ENCODE results near the gene C17orf67.
A peak's percentile ranks its signal among the peaks of the same experiment; 100 is the strongest.

Gene C17orf67

DNA sequence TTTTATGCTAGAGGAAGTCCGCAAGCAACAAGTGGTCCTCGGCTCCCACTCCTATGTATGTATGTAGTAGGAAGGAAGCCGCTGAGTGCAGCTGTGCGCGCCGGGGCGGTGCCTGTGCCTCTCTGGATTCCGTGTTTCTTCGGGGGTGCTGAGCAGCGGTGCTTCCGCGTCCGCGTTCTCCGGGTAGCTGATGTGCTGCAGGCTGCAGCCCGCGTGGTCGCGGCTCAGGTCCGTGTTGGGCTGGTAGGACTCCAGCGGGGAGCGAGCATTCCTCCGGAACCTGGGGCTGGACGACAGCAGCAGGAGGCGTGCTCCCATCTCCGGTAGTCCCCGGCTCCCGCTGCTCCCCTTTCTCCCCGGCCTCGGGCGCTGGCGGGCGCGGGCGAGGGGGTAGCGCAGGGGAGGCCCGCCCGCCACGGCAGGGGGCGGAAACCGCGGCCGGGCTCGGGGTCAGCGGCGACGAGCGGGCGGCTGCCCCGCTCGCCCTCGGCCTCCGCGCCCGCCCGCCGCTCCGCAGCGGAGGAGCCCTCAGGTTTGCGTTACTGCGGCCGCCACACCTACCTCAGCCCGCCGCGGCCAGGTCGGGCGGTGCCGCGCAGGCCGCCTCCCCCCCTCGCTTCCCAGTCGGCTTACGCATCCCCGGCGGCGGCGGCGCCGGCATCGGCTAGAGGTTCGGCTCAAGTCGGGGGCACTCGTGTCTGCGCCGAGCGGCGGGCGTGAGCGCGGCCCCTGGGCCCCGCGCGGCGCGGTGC is 487 bp downstream of the C17orf67 start:
- peak; percentile 84 for DNase-seq (ENCODE audit: low spot score)

DNA sequence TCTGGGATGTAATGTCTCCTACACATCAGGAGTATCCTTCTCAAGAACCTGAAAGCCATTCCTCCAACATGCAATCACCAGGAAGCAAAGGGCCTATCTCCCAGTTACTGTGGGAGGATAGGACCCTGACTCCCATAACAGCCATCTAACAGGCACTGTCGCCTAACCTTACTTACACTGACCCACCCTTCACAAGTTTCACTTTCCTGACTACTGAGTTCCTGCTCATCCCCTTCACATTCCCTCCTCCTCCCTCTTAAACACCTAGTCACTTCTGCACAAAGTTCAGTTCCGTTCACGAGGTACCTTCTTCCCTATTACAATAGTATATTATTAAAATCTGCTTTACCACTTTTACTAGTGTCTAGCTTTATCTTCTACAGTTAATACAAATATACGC is 1.3 kb downstream of the C17orf67 start:
- DNase-seq (ENCODE audit: low spot score): no peak

DNA sequence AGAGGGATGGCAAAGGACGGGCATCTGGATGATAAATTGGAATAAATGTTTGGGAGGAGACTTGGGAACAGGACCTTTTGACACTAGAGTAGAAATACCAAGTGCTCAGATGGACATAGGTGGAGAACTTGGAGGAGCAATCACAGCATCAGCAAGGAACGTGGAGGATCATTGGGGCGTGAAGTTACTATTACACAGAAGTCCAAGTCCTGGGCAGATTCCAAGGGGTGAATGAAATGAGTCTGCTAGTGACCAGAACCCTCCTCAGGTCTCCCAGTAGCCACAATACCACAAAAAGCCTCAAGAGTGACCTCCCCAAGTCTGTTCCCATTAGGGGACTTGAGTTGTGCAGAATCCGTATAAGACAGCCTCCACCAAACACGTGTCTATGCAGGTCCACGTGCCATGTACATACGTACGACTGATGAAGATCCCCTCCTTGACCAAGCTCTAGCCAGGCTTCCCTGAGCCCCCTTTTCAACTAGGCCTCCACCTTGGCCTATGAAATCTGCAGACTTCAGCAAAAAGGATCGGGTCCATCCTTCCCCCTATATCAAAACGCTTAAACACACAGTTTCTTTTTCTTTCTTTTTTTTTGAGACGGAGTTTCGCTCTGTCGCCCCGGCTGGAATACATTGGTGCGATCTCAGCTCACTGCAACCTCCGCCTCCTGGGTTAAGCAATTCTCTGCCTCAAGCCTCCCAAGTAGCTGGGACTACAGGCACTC is 2.2 kb downstream of the C17orf67 start:
- DNase-seq (ENCODE audit: low spot score): no peak

DNA sequence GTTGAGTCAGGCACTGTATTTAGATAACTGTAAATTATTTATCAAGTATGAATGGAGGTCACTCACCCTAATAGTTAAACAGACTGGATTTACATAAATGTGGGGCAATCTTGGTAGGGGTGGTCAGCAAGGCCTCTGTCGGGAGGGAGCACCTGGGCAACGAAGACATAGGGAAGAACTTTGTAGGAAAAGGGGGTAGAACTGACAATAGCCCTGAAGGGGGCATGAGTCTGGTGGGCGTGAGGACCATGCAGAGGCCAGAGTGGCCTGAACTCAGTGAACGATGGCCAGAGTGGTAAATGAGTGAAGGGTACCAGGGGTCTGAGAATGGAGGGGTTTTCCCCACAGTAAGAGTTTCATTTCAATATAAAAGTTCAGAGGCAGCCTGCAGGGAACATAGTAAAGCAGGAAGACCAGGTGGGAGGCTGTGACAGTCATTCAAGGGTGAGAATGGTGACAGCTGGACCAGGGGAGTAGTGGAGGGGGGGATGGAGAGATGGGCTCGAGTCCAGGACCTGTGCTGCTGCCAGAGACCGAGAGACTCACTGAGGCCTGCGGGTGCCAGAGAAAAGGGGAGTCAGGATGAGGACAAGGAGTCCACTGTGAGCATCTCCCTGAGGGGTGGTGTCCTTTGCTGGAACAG is 2.9 kb downstream of the C17orf67 start:
- no peak for DNase-seq (ENCODE audit: low spot score)

DNA sequence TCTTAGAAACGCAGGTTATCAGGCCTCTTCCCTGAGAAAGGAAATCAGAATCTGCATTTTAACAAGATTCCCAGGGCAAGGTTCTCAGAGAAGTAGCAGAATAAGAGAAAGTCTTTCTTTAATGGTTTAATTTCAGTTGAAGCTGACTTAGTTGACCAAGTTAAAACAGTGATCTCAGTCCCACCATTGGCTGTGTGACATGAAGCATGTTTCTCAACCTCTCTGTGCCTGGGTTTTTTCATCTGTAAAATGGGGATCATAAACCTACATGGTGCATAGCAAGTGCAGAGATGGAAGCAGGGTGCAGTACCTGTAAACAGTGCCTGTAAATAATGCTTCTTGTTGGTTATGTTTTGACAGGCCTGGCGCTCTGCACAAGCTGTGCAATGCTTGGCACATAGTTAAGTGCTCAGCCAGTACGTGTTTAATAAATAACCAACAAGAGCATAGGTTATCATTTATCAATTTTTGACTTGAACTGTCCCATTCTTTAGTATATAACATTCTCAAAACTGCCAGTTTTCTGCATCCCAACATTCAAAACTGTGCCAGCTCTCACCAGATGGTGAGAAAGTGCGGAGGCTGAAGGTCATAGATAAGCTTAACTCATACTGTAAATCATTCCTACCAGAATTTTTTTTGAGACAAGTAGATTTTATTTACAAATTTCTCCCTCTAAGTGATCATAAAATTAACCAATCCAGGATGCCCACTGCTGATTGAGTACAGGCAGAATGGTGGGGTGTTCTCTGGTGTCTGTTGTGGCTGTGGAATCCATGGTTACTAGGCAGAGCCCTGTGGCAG is 6.9 kb downstream of the C17orf67 start:
- no peak for DNase-seq (ENCODE audit: low spot score)

DNA sequence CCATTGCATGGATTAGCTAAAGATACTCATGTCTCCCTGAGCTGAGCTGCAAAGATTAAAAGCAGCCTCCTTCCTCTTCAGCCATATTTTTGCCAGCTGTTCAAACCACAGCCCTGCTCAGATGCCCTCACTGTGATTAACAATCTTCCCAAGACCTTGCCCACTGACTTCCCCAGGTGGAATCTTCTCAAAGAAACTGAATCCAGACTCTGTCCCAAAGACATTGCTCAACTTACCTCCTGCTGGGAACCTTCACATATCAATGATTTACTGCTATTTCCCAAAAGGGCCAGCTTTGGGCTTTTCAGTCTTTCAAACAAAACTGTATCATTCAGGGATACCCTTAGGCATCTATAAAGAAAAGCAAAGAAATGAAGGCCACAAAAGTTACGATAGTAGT is 9.2 kb downstream of the C17orf67 start:
- no peak for DNase-seq (ENCODE audit: low spot score)

DNA sequence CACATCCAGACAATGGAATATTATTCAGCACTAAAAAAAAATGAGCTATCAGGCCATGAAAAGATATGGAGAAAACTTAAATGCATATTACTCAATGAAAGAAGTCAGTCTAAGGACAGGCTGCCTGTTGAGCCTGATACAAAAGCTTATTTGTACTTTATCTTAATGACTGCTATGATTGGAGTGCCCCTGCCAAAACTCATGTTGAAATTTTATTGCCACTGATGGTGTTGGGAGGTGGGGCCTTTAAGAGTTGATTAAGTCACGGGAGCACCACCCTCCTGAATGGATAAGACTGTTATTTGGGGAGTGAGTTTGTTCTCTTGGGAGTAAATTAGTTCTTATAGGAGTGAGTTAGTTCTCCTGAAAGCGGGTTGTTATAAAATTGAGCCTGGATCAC is 9.9 kb downstream of the C17orf67 start:
- no peak for DNase-seq (ENCODE audit: low spot score)

DNA sequence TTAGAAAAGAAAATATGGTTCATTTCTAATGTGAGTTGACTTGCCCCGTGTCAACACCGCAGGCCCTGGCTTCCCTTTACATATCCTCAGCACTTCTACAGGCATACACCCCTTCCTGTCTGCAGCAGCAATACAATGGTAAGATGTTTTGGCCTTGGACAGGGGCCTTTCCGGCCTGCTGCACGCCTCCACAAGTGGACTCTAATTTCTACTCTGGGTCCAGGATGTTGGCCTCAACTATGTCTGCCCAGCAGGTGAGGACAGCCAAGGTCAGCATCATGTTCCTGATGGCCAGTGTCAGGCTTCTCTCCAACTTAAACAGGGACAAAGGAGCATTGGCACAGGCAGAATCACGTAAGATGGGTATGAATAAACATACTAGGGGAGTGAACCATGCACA is 11.0 kb downstream of the C17orf67 start:
- DNase-seq (ENCODE audit: low spot score): no peak

DNA sequence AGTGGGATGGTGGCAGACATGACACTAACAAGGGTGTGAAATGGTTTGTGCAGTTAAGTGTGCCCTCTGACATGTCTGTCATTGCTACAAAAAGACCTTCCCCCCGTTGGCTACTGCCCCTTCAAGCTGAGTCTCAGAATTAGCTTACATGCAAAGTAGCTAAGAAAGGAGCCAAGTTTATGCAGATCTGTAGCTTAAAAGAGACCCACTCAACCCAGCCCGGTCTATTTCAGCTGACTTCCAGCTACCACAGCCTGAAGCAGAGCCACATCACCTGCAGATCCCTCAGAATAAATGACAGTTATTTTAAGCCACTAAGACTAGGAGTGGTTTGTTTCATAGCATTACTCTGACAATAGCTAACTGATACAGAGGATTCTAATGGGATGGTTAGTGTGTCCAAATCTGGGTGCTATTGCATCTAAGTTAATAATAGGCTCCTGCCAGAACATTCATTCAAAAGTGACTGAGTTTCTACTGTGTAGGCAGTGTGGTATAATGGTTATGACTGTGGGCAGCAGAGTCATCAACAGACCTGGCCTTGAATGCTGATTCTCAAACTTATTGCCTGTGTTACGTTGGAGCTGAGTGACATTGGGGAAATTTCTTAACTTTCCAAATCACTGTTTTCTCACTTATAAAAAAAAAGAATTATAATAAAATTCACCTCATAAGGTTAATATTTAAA is 11.7 kb downstream of the C17orf67 start:
- no peak for DNase-seq (ENCODE audit: low spot score)

DNA sequence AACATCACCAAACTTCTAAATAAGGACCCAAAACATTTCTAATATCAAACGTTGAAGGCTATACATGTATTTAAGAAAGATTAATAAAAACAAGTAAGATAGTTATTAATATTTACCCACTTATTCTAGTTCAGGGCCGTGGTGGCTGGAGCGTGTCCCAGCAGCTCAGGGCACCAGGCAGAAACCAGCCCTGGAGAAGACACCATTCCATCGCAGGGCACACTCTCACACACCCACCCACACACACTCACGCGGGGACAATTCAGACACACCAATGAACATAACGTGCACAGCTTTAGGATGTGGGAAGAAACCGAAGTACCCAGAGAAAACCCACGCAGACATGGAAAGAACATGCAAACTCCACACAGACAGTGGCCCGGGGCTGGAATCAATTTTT is 13.5 kb downstream of the C17orf67 start:
- no peak for DNase-seq (ENCODE audit: low spot score)

DNA sequence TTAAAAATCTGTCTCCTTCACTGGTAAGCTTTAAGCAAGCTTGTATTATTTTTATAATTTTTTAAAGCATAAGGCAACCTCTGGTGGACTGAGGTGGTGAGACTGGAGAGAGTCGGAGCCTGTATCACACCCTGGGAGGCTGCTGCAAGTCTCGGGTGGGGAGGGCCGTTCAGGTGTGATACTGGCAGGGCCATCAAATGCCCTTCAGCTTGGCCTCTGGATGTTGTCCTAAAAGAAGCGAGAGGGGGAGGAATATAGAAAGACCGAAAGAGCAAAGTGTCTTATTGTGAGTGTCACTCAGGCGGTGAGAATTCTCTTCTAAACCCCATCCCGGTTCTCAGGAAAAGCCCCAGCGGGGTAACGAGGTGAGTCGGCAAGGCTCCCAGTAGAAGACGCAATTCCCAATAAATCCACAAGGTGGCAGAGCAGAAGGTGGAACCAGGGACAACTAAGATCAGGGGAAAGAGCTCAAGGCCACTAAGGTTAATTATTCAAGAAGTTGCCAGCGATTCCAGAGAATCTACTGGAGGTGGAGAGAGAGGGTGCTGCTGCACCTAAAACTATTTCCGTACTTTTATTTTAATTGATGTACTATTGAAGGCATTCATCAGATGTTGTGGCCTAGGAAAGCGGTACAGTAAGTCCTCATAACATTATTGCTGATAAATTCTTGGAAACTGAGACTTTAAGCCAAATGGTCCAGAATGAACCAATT is 14.1 kb downstream of the C17orf67 start:
- peak; percentile 81 for DNase-seq (ENCODE audit: low spot score)

DNA sequence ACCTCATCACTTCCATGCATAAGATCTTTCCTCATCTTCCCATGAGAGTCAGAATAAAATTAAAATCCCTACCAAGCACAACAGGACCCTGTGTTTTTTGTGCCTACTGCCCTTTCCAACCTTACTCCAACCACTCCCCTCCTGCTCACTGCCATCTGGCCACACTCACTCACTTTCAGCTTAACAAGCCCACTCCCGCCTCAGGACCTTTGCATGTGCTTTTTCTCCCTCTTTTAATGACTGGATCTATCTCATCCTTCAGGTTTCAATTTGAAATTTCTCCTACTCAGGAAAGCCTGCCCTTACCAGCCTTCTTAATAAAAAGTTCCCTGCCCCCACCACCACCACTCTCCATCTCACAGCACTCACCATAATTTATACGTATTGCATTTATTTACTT is 14.7 kb downstream of the C17orf67 start:
- no peak for DNase-seq (ENCODE audit: low spot score)

DNA sequence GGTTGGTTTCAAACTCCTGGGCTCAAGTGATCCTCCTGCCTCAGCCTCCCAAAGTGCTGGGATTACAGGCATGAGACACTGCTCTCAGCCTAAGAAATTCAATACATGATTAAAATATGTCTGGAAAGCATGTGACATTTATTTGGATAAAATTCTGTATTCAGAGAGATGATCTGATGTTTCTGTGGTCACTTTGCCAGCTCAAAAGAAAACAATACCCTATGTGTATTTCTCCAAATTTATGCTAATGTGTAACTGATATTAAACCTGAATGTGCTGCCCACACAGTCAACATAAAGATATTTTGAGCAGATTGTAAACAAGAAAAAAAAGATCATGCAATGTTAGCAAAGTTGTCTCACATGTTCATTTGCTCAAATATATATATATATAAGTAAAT is 16.7 kb downstream of the C17orf67 start:
- no peak for DNase-seq (ENCODE audit: low spot score)

DNA sequence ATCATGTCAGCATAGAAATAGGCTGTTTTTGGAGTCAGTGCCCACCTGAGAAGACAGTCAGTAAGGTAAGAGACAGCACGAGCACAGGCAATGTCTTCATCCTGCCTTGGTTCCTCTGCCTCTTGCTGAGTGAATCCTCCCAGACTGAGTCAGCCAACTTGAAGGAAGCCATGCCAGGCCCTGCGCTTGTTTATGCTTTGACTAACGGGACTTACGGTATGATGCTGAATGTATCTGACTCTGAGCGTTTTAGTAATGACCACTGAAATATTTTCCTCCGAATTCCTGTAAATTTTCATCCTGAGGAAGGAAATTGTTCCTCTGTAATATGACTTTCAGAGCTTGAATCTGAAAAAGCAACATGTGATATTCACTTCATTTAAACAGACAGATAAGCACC is 18.0 kb downstream of the C17orf67 start:
- no peak for DNase-seq (ENCODE audit: low spot score)

DNA sequence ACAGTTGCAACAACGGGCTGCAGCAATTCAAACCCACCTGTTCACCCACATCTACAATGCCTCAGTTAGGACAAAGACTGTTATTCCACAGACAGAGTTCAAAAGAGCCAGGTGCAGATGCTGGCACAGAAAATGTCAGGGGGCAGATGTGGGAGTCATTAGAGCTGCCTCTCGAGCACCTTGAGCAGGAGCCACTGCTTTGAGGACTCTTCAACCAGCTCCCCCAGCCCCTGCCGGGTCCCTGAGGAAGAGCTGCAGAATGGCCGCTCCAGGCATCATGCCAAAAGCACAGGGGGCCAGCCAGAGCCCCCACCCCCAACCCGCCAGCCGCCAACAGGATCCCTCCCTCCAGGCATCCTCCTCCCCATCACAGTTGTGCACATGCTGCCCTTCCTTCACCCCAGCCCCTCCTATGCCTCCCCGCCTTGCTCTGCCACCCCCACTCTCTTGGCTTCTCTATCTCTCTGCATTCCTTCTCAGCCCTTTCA is 20.8 kb downstream of the C17orf67 start:
- no peak for DNase-seq (ENCODE audit: low spot score)

DNA sequence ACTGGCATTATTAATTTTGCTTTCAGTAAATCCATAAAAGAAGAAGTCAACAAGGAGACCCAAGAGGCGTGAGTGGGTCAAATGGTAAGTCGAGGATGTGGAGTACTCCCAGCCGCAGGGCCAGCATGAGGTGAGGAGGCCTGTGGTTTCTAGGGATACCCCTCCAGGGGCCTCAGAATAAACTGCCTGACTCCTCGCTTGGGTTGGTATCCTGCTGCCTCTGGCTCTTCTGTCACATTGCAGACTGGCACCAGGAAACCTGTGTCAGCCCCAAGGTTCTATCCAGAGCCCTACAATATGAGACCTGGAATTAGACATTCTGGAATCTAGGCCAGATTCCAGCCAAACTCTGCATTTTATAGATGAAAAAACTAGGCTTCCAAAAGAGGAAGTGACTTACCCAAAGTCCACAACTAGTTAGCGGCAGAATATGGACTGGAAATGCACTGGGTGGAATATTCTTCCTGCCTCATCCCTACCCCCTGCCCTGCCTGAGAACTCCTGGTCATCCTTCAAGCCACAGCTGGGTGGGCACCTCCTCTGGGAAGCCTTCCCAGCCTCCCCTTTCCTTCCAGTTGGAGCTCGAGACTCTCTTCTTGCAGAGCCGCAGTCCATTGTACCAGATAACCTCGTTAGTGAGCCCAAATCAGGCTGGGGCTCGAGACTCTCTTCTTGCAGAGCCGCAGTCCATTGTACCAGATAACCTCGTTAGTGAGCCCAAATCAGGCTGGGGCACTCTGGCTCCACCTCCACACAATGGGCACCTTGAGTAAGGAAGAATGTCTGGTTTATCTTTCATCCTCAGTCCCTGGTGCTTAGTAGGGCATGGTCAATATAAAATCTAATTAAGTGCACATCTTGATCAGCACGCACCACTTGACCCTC is 22.6 kb downstream of the C17orf67 start:
- DNase-seq (ENCODE audit: low spot score): no peak

DNA sequence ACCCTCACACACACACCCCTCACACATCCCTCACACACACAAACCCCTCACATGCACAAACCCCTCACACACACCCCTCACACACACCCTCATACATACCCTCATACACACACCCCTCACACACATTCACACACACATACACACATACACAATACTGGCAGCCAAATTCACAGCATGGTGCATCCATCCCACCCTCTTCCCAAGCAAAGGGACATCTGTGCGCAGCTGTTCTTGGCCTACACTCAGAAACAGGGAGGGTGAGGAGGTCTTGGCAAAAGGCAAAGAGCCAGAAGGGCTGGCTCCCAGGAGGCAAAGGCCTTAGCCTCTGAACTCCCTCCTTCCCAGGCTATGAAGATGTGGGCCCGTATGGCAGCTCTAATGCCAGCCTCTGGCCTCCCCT is 23.4 kb downstream of the C17orf67 start:
- DNase-seq (ENCODE audit: low spot score): no peak

DNA sequence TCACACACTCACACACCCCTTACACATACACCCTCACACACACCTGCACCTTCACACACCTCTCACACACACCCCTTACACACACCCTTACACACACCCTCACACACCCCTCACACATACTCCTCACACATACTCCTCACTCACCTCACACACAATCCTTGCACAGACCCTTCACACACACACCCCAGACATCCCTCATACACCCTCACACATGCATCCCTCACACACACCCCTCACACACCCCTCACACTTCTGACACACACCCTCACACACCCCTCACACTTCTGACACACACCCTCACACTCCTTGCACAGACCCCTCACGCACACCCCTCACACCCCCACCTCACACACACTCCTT is 23.9 kb downstream of the C17orf67 start:
- DNase-seq (ENCODE audit: low spot score): no peak

DNA sequence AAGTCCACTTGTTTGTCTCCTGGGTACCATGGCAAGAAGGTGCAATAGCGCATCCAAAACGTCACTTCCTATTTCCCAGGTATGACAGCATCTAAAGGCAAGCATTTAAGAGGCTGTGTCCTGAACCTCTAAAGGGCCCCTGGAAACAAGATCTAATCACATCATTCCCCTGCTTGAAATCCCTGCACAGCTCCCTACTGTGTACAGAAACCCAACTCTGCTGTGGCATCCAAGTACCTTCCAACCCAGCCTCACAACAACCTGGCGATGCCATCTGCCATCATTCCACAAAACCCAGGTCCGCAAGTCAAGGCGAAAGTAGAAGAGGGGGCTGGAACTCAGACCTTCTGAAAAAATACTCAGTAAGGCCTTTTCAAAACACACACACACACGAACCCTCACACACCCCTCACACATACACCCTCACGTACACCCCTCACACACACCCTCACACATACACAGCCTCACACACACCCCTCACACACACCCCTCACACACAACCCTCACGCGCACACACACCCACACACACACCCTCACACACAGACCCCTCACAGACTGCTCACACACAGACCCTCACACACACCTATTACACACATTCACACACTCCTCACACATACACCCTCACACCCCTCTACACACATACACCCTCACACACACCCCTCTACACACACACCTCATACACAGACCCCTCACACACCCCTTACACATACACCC is 24.5 kb downstream of the C17orf67 start:
- no peak for DNase-seq (ENCODE audit: low spot score)

Measured in NAMALWA (cell line).